Posterior cingulate gyrus (tissue), 11 donors: ENCODE measurements around the gene GPR135.

Experiments used
- DNase-seq, 10 donors: peaks; one replicate each; pipeline versions ENCODE4 v3.0.0 to v3.0.0-alpha.2; 2020 to 2021; ENCODE audit warnings: mixed read lengths in 3 of 10
- intact Hi-C: fragments of 100-400 bp; cut with DNase I; formaldehyde crosslinking; loops from one replicate; pipeline ENCODE4 v1.15.1; 2023

Gene GPR135, protein sequence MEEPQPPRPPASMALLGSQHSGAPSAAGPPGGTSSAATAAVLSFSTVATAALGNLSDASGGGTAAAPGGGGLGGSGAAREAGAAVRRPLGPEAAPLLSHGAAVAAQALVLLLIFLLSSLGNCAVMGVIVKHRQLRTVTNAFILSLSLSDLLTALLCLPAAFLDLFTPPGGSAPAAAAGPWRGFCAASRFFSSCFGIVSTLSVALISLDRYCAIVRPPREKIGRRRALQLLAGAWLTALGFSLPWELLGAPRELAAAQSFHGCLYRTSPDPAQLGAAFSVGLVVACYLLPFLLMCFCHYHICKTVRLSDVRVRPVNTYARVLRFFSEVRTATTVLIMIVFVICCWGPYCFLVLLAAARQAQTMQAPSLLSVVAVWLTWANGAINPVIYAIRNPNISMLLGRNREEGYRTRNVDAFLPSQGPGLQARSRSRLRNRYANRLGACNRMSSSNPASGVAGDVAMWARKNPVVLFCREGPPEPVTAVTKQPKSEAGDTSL

DNA sequence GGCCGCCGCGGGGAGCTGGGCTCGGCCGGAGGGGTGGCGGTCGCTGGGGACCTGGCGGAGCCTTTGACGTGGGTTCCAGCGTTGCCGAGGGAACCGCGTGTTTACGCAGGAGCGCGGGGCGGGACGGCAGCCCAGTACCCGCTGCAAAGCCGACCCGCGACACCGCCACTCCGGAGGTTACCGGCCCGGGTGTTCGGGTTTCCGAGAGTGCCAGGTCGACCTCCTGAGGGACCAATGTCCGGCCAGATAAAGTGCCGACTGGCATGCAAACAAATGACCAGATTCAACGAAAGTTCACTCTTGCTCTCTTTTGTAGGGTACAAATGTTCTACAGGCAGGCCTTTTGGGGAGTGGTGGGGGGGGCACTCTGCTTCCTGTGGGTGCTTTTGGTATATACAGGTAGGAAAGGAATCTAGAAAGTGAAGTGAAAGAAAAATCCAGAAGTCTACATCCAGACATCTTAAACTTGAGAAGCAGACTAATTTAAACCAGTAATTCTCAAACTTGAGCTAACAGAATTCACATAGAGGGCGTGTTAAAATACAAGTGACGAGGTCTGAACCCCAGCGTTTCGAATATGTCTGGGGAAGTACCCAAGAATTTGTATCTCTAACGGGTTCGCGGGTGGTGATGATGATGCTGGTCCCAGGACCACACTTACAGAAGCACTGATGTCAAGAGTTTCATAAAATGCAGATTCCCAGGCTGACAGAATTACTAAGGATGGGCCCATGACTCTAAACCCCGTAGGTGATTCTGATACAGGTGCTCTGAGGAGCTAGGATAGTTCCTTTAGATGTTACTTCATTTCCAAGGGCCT, at the start of gene GPR135:
GPR135 (minus strand) TSS at position 65 of the 820 bp plus-strand sequence. CDS start 154 bp downstream, outside the sequence.
- intact Hi-C loops, result loop anchor here (2.0 kb wide), 1 partner anchor 19 kb away; the partner anchor contains the start of genes JKAMP and L3HYPDH
- DNase-seq, result peak in 3 of 10 donors; percentile 40 to 85 (median 42)

DNA sequence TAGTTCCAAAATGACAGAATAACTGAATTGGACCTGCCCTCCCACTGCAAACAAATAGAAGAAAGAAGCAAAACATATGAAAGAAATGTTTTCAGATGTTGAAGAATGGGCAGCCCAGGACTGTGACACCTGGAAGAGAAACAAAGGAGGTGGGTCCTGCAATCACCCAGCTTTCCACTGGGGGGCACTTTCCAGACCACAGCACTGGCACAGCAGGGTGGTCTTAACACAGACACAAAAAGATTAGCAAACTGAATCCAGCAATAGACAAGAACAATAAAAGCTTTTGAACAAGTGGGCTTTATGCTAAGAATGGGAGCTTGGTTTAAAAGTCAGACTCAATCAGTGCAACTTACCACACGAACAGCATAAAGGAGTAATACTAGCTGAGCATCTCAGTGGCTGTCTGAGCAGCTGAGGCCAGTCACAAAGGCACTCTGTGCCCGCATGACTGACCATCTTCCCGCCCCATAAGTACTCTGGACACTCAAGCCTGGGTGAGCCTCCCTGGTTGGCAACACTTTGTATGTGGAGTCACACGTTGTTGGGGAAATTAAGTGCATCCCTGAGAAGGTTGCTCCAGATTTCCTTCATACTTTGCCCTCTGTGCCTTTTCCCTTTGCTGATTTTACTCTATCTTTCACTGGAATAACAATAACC, 46.9 kb upstream of the GPR135 start:
- DNase-seq, result peak in 2 of 10 donors; percentile 11 to 75

DNA sequence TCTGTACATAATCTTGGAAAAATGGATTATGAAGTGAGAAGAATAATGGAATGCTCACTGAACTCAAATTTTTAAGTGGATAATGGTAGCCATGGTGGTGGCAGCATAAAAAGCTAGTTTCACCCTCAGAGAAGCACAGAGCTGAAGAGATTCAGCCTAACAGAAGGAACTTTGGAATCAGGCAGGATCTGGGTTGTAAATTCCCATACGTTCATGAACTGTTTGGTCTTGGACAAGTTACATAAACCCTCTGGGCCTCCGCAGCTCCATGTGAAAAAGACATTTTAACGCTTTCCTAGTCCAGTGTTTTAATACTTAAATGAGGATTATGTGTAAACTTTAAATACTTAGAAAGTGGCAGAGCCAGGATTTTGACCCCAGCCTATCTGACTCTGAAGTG, 45.8 kb upstream of the GPR135 start:
- intact Hi-C loops, result no loop called here
- no peak for DNase-seq

More for the DNA sequence above, 46.9 kb upstream of the GPR135 start:
- intact Hi-C loops, result no loop called here

DNA sequence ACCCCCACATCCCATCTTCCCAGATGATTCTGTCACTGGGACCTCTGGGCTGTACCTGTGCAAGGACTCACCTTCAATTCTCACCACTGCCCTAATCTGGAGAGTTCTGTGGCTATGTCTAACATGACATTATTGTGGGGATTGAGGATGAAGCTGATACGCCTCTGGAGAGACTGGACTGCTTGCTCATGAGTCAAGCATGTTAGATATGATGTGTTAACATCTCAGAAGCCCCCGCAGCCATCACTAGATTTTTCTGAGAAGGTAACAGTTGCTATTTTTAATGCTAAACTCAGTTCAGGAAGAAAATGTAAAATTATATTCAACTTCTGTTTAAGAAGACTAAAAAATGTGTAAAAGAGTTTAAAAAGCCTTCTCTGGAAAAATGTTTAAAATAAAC, 44.8 kb upstream of the GPR135 start:
- intact Hi-C loops, result no loop called here
- no peak for DNase-seq

DNA sequence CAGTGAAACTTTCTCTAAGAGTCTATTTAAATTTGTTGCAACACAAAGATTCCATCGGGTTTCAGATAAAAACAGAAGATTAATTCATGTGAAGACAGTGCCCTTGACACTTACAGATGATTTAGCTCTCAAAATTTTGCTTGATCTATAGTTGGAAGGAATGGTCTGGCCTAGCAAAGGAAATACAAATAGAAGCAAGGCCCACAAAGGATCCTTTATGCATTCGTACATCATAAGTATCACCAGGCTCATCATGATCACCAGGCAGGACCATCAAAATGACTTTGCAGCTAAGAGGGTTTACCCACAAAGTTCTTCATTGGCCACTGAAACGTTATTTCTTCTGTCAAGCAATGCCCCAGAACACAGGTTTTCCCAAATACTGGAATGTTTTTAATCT, 43.9 kb upstream of the GPR135 start:
- DNase-seq, result no peak
- intact Hi-C loops, result loop anchor here (5.0 kb wide), 1 partner anchor 68 kb away; the partner anchor contains the start of gene CCDC175

DNA sequence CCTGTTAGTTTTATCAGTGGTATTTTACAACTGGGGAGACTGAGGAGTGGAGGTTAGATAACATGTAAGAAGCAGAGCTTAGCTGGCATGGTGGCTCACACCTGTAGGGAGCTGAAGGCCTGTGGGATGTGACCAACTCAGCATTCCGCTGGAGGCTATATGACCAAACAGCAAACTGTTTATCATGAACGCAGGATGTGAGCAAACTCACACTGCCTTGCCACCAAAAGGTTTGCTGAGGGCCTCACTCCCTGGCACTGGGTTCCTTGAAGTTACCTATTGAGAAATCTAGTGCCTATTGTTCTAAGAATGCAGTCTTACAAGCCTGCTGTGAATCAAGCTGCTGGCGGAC, 42.5 kb upstream of the GPR135 start:
- intact Hi-C loops, result loop anchor here (5.0 kb wide), 1 partner anchor 70 kb away; the partner anchor contains the start of gene CCDC175
- DNase-seq, result no peak

DNA sequence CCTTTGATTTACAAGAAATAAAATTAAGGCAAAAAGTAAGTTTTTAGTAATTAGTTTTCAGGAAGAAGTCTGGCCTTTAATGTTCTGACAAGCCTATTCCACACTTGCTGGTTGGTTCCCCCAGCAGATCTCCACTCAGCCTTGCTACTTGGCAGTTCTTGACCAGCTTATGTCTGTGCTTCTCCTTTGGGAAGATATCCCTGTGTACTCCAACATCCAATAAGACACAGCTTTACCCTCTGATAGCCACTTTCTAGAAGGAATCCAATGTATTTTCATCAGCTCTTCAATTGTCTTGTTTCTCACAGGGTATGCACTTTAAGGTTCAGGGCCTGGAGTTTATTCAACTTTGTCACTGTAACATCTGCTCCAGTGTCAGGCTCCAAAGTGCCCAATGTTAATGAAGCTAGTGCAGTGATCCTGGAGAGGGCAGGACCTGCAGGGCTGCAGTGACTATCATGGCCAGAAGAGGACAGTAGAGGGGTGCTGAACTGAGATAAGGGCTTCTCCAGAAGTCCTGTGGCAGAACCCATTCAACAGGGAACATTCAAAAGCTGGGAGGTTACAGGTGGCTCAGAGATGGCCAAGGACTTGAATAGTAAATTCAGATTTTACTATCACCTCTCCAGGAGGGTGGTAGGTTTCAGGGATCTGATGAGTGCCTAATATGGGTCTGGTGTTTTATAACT, 42.0 kb upstream of the GPR135 start:
- intact Hi-C loops, result loop anchor here (5.0 kb wide), 1 partner anchor 70 kb away; the partner anchor contains the start of gene CCDC175
- peak in 8 of 10 donors; percentile 23 to 85 (median 59) for DNase-seq

DNA sequence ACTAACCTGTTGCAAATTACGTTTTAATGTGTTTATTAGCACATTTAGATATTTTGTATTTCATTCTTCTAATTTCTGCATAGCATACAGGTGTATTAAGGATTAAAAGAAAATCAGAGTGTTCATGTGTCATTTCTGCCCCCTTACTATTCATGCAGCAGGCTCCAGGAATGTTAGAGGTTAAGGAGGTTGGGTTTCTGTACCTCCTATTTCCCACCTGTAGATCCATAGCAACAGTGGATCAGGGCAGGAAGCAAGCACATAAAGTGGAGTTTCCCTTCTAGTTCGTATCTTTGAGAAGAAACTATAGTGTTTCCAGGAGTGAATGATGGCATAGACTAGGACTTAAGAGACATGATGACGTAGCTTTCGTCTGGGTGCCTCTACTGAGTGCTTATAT, 38.1 kb upstream of the GPR135 start:
- DNase-seq, result no peak
- intact Hi-C loops, result no loop called here

DNA sequence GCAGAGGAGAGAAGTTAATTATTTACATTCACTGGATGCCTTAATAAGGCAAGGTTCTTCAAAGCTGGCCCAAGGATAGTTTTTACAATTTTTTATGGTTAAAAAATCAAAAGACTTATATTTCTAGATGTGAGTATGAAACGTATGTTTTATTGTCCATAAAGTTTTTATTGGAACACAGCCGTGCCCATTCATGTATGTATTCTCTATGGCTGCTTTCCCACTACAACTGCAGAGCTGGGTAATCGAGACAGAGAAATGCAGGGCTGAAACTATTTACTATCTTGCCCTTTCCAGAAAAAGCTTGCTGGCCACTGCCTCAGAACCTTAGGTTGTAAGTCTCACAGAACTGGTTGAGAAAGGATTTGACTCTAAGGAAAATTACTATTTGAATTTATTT, 35.6 kb upstream of the GPR135 start:
- intact Hi-C loops, result no loop called here

DNA sequence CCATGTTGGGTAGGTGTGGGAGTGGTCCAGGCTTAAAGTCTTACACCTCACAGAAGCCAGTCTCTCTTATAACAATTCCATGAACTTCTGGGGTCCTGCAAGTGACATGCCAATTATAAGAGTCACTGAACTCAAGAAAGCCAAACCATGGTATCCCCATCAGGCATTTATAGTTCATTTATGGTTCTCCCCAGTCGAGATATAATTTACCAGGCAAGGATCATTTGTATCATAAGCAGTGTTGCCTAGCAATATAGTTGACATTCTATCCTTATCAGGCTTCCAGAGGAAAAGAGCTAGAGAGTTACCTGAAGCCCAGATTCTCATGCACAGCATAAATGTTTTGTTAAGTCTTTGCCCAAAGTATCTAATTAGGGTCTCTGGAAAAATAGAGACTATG, 27.2 kb upstream of the GPR135 start:
- no peak for DNase-seq
- intact Hi-C loops, result no loop called here

More for the DNA sequence above, 35.6 kb upstream of the GPR135 start:
- no peak for DNase-seq

DNA sequence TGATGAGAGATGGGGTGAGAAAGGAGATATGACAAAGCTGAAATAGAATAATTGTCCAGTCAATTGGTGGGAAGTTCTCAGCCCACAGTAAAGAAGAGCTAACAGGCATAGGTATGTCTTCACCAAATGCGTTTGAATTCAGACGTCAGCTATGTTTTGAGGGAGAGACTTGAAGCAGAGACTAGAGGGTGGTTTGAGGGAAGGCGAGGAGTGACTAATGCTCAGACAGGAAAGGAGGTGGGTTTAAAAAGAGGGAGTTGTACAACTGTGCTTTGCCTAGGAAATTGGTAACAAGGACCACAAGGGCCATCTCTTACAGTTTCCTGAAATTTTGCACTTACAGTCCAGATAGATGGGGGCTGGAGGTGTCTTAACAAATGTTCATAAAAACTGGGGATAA, 25.6 kb upstream of the GPR135 start:
- DNase-seq, result no peak
- intact Hi-C loops, result no loop called here

DNA sequence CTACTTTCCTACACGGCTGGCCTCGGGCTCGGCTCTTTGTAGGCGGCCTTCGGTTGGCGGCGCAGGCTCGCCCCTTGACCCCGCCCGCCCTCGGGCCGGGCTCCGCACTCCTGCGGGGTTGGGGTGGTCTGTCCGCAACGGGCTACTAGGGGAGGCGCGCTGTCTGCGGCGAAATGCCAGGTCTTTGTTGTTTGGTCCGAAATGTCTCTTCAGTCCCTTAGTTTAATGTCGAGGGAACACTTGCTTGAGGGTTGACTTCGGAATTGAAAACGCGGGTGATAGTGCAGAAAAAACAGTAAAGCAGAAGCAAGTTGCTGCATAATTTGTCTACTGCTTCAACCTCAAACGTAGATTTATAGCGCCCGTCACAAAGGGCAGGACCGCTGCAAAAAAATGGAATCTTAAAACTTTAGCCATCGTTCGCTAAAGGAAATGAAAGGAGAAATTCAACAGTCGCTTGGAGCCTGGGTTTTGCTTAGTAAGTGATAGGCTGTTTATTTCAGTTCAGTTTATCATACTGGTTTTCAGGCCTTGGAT, 19.5 kb upstream of the GPR135 start:
- no peak for DNase-seq

DNA sequence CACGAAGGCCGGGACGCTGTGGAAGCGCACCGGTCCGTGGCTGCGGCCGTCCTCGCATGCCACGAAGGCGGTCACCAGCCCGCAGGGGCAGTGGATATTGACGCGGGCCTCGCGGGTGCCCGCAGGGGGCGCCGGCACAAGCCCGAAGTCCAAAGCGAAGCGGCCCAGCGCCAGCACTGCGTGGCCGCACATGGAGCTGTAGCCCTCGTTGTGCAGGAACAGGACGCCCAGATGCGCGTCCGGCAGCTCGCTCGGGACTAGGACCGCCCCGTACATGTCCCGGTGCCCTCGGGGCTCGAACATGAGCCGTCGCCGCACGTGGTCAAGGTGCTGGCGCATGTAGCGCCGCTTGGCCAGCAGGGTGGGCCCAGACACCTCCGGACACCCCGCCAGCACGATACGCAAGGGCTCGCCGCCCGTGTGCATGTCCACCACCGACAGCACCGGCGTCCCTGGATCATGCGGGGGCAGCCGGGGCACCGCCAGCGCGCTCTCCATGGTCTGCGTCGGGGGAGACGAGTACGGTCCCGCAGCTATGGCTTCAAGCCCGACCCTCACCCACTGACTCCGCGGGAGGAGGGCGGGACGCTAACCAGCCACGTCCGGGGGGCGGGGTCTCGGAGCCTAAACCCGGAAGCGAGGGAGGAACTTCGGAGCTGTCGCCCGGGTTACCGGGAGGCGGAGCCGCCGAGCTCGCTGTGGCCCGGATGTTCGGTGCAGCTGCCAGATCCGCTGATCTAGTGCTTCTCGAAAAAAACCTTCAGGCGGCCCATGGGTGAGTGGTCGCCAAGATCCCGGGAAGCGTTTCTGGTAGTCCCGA, 18.8 kb upstream of the GPR135 start, which contains the start of the genes JKAMP and L3HYPDH:
JKAMP (plus strand) TSS at position 699 of the 820 bp plus-strand sequence; CDS start at position 772, 73 bp downstream.
L3HYPDH (minus strand) TSS at position 590 of the 820 bp plus-strand sequence; CDS start at position 498, 92 bp downstream.
- intact Hi-C loops, result loop anchor here (2.0 kb wide), 1 partner anchor 19 kb away; the partner anchor contains the start of gene GPR135
- peak; percentile 95 to 99 (median 96) for DNase-seq

More for the DNA sequence above, 19.5 kb upstream of the GPR135 start:
- intact Hi-C loops, result loop anchor here (2.0 kb wide), 1 partner anchor 20 kb away; the partner anchor contains the start of gene GPR135

DNA sequence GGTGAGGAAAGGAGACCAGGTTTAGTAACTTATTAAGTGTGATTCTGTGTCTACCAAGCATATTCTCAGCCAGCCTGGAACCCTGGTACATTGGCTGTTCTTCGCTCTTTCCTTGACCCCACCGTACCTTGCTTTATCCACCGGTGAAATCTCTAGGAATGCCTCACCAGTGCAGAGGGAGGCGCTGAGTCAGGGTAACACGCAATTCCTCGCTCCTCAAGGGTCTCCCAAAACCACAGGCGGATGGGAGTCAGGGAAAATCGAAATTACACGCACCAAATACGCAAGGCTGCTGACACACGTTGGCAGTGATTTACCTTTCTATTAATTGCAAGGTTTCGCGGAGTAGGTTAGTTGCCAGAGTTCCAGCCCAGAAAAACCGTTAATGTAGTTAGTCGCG, 18.2 kb upstream of the GPR135 start:
- intact Hi-C loops, result no loop called here
- DNase-seq, result peak in 1 of 10 donors; percentile 9

DNA sequence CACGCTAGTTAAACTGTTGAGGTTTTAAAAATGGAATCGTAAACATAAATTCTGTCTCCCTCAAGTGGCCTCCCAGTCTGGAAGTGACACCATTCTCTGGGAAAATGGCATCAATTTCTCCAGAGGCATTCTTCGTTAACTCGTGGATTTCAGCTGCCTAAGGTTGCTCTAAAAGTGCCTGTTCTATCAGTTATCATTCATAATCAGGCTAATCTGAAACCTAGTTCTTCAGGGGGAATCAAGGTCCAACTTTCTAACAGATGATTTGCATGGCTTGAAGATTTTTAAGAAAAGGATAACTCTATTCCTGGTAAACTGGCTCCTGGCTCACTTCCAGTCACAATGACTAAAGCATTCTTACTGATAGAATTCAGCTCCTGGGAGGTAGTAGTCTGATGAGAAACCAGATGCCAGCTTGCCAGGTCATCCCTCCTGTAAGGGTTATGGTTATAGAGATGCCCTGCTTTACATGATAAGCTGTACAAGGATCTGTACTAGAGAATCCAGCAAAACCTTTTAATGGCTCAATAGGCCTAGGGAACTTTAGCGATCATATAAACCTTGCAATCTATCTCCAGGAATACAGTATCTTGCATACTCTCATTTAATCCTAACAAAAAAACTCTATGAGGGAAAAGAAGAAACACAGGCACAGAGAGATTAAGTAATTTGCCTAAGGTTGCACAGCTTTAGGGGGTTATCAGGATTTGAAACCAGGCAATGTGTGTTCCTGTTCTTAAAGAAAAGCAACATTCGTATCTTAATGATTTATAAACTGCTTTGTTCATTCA, 17.6 kb upstream of the GPR135 start:
- intact Hi-C loops, result no loop called here
- no peak for DNase-seq

DNA sequence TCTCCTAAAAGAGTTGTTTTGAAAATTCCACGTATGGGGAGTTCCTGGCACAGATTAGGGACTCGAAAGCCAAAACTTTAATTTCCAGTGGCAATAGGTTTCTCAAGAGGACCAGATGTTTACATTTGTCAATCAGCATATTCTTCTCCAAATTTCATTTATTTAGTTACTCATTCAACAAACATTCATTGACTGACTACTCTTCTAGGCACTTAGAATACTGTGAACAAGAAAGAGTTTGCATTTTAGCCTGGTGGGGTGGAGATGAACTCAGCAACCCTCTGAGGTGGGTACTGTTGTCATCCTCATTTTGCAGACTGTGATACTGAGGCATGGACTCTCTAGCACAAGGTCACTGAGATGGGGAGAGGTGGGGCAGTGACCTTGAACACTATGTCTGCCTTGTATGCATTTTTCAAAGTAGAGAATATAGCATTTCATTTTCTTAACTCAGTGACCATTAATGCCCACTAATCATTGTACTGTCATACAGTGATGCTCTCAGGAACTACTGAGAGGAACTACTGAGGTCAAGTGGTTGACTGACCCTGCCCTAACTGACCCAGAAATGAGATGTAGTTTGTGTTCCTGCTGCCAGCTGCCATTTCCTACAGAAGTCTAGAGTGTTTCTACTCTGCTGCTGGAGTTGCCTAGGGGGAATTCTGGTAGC, 16.8 kb upstream of the GPR135 start:
- intact Hi-C loops, result no loop called here
- no peak for DNase-seq

DNA sequence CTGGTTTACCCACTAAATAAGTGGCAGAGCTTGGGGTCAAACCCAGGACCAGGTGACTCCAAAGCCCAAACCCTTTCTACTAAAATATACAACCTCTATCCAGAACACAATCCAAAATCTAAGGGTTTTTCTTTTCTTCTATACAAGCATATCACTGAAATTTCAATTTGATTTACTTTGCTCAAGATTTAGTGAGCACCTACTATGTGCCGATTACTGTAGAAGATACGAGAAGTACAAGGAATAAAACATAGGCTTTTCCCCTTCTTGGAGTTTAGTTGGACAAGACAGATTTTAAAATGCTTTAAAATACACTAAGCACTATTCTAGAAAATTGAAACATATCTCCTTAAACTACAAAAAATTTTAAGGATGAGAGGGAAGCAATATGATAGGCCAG, 16.2 kb upstream of the GPR135 start:
- no peak for DNase-seq
- intact Hi-C loops, result no loop called here
